ENCODE data around the gene DOCK8. TPM values are rescaled to one million over a fixed set of nuclear protein-coding genes. Genes with fewer than 3 reads are reported as not detected.

The DOCK8 gene
- total and polyA plus RNA-seq, 2 donors from 2014 or later = 5.0 to 46.5 TPM

GRCh38 chr9:401223-401622 lies 186.6 kb downstream of the DOCK8 start:
- Histone ChIP-seq H3K4me3 (ENCODE audit: low read length in 3 of 3) (no peak overlapping the region), H3K9me3 (ENCODE audit: control insufficient read depth in 2 of 3, insufficient read depth in 1 of 3, low read length in 3 of 3) (no peaks in the 10 kb centered on the region), H3K9ac (ENCODE audit: low read length in 3 of 3) (no peak overlapping the region), H3K36me3 (ENCODE audit: control insufficient read depth in 2 of 3, insufficient read depth in 3 of 3, low read length in 3 of 3) (peaks cover 0 to 2% (median 0%) of the 10 kb centered on the region in 3 donors), H3K27me3 (ENCODE audit: control insufficient read depth, insufficient read depth, low read length) (no peaks in the 10 kb centered on the region), H3K4me1 (ENCODE audit: control insufficient read depth in 2 of 3, insufficient read depth in 2 of 3, low read depth in 1 of 3, low read length in 3 of 3) (no peaks in the 10 kb centered on the region), H3K27ac (ENCODE audit: low read depth in 2 of 2, low read length in 2 of 2) (no peak overlapping the region)
- intact Hi-C loops (cut with DNase I) = no loop called here
- no peak for FAIRE-seq
- TF ChIP-seq, protein P1, sequence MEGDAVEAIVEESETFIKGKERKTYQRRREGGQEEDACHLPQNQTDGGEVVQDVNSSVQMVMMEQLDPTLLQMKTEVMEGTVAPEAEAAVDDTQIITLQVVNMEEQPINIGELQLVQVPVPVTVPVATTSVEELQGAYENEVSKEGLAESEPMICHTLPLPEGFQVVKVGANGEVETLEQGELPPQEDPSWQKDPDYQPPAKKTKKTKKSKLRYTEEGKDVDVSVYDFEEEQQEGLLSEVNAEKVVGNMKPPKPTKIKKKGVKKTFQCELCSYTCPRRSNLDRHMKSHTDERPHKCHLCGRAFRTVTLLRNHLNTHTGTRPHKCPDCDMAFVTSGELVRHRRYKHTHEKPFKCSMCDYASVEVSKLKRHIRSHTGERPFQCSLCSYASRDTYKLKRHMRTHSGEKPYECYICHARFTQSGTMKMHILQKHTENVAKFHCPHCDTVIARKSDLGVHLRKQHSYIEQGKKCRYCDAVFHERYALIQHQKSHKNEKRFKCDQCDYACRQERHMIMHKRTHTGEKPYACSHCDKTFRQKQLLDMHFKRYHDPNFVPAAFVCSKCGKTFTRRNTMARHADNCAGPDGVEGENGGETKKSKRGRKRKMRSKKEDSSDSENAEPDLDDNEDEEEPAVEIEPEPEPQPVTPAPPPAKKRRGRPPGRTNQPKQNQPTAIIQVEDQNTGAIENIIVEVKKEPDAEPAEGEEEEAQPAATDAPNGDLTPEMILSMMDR (IDR thresholded peaks at IDR 0.05; ENCODE audit: borderline replicate concordance, extremely low read depth, insufficient read depth) = no peak
- no peak for DNase-seq

GRCh38 chr9:404234-404633 lies 189.6 kb downstream of the DOCK8 start:
- Histone ChIP-seq H3K4me3 (ENCODE audit: low read length in 3 of 3) (no peak overlapping the region), H3K9me3 (ENCODE audit: control insufficient read depth in 2 of 3, insufficient read depth in 1 of 3, low read length in 3 of 3) (no peaks in the 10 kb centered on the region), H3K9ac (ENCODE audit: low read length in 3 of 3) (no peak overlapping the region), H3K36me3 (ENCODE audit: control insufficient read depth in 2 of 3, insufficient read depth in 3 of 3, low read length in 3 of 3) (peaks cover 0 to 4% (median 0%) of the 10 kb centered on the region in 3 donors), H3K27me3 (ENCODE audit: control insufficient read depth, insufficient read depth, low read length) (no peaks in the 10 kb centered on the region), H3K27ac (ENCODE audit: low read depth in 2 of 2, low read length in 2 of 2) (no peak overlapping the region), H3K4me1 (ENCODE audit: control insufficient read depth in 2 of 3, insufficient read depth in 2 of 3, low read depth in 1 of 3, low read length in 3 of 3) (no peaks in the 10 kb centered on the region)
- FAIRE-seq (no peak), DNase-seq (peak in 2 of 5 donors; percentile 53 to 72)
- TF ChIP-seq, protein P1 (IDR thresholded peaks at IDR 0.05; ENCODE audit: borderline replicate concordance, extremely low read depth, insufficient read depth) = no peak
- intact Hi-C loops (cut with DNase I) = no loop called here

GRCh38 chr9:405341-405740 lies 190.7 kb downstream of the DOCK8 start:
- no peak for FAIRE-seq
- Histone ChIP-seq H3K4me1 (ENCODE audit: control insufficient read depth in 2 of 3, insufficient read depth in 2 of 3, low read depth in 1 of 3, low read length in 3 of 3) (no peaks in the 10 kb centered on the region), H3K36me3 (ENCODE audit: control insufficient read depth in 2 of 3, insufficient read depth in 3 of 3, low read length in 3 of 3) (peaks cover 0 to 4% (median 0%) of the 10 kb centered on the region in 3 donors), H3K27me3 (ENCODE audit: control insufficient read depth, insufficient read depth, low read length) (no peaks in the 10 kb centered on the region), H3K9ac (ENCODE audit: low read length in 3 of 3) (no peak overlapping the region), H3K9me3 (ENCODE audit: control insufficient read depth in 2 of 3, insufficient read depth in 1 of 3, low read length in 3 of 3) (no peaks in the 10 kb centered on the region), H3K27ac (ENCODE audit: low read depth in 2 of 2, low read length in 2 of 2) (no peak overlapping the region), H3K4me3 (ENCODE audit: low read length in 3 of 3) (no peak overlapping the region)
- DNase-seq = no peak
- intact Hi-C loops (cut with DNase I) = no loop called here
- TF ChIP-seq, protein P1 (IDR thresholded peaks at IDR 0.05; ENCODE audit: borderline replicate concordance, extremely low read depth, insufficient read depth) = no peak
